GM18502 (cell line): ENCODE data around the gene TMEM203.
"Not testable (repeated sequence)": the region's sequence is repeated elsewhere in the genome, so short reads cannot be mapped to it uniquely, and the experiment has no call there.

Experiments used
- ATAC-seq: cut with Tn5 transposase; IDR thresholded peaks from one replicate; pipeline ENCODE4 v1.9.1; 2021; ENCODE audit warnings: mild to moderate bottlenecking; ENCODE audit not compliant: unreplicated experiment, poor library complexity

Gene TMEM203

GRCh38 chr9:137205126-137206069, at the start of gene TMEM203, which contains the start of gene NDOR1:
TSS of gene TMEM203 (minus strand) at chr9:137205648. CDS start at chr9:137205414, 234 bp downstream.
TSS of gene NDOR1 (plus strand) at chr9:137205700. CDS start at chr9:137205778, 78 bp downstream.
- peak; percentile 59 for ATAC-seq

- ATAC-seq = peak; percentile 80
Measured at GRCh38 chr9:137254624-137255447, 49.4 kb upstream of the TMEM203 start, which contains the start of gene NELFB. TSS of gene NELFB (plus strand) at chr9:137255327.

- no peak for ATAC-seq
Measured at GRCh38 chr9:137253717-137254623, 48.5 kb upstream of the TMEM203 start.

- no peak for ATAC-seq
Measured at GRCh38 chr9:137252555-137253506, 47.4 kb upstream of the TMEM203 start.

- no peak for ATAC-seq
Measured at GRCh38 chr9:137251490-137252268, 46.2 kb upstream of the TMEM203 start.

GRCh38 chr9:137251194-137251461, 45.7 kb upstream of the TMEM203 start, which contains the start of gene STPG3:
TSS of gene STPG3 (plus strand) at chr9:137251286. CDS start at chr9:137251287, 1 bp downstream.
- no peak for ATAC-seq

- ATAC-seq = no peak
Measured at GRCh38 chr9:137250329-137251193, 45.1 kb upstream of the TMEM203 start.

- no peak for ATAC-seq
Measured at GRCh38 chr9:137247916-137248175, 42.4 kb upstream of the TMEM203 start.

GRCh38 chr9:137247135-137247915, 41.9 kb upstream of the TMEM203 start:
- ATAC-seq = no peak

- no peak for ATAC-seq
Measured at GRCh38 chr9:137245450-137246421, 40.3 kb upstream of the TMEM203 start.

- ATAC-seq = no peak
Measured at GRCh38 chr9:137244486-137245449, 39.3 kb upstream of the TMEM203 start.

- no peak for ATAC-seq
Measured at GRCh38 chr9:137243626-137244485, 38.4 kb upstream of the TMEM203 start.

- not testable (repeated sequence) for ATAC-seq
Measured at GRCh38 chr9:137243266-137243625, 37.8 kb upstream of the TMEM203 start.
